ENCODE results near the gene OSGEP. TPM values are rescaled to one million over a fixed set of nuclear protein-coding genes. Genes with fewer than 3 reads are reported as not detected.

The OSGEP gene
- total and polyA plus RNA-seq, 2 of the 13 experiments (the other 11 are each of a cell fraction or from before 2014, with no cell fraction given), result 39.7 to 41.1 TPM

DNA sequence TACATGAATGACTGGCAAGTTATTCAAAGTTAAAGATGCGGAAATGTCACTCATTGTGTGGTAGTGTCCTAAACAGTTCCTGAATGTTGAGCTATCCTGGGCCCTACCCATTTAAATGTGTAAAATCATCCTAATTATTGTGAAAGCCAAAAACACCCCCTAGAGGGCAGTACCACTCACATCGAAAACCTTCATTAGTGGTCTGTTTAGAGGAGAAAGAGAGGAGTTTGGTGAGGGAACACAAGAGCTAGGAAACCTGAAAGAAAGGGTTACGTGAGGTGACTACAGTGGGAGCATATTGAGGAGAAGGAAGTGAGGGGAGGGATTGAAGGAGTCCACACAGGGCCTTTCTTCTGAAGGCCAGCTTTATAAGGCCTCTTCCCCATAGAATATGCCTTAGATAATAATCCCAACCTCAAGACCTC is 38.8 kb downstream of the OSGEP start (continued):
- TF ChIP-seq, protein P1, sequence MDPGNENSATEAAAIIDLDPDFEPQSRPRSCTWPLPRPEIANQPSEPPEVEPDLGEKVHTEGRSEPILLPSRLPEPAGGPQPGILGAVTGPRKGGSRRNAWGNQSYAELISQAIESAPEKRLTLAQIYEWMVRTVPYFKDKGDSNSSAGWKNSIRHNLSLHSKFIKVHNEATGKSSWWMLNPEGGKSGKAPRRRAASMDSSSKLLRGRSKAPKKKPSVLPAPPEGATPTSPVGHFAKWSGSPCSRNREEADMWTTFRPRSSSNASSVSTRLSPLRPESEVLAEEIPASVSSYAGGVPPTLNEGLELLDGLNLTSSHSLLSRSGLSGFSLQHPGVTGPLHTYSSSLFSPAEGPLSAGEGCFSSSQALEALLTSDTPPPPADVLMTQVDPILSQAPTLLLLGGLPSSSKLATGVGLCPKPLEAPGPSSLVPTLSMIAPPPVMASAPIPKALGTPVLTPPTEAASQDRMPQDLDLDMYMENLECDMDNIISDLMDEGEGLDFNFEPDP (CRISPR knock-in tag; conservative IDR thresholded peaks at IDR 0.05), result no peak
- TF ChIP-seq FOXA3 (CRISPR knock-in tag; IDR thresholded peaks at IDR 0.05), result 0 out of 2 replicates have a peak, but pooled peaks have one; percentile 20
- TF ChIP-seq, protein P2, sequence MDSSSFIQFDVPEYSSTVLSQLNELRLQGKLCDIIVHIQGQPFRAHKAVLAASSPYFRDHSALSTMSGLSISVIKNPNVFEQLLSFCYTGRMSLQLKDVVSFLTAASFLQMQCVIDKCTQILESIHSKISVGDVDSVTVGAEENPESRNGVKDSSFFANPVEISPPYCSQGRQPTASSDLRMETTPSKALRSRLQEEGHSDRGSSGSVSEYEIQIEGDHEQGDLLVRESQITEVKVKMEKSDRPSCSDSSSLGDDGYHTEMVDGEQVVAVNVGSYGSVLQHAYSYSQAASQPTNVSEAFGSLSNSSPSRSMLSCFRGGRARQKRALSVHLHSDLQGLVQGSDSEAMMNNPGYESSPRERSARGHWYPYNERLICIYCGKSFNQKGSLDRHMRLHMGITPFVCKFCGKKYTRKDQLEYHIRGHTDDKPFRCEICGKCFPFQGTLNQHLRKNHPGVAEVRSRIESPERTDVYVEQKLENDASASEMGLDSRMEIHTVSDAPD (CRISPR knock-in tag; IDR thresholded peaks at IDR 0.05), result no peak
- TF ChIP-seq ELF1 (CRISPR knock-in tag; IDR thresholded peaks at IDR 0.05), result peak; percentile 25; the same call in 1 of the 2 replicates
- no peak for TF ChIP-seq HNF4A (CRISPR knock-in tag; IDR thresholded peaks at IDR 0.05)
- TF ChIP-seq KMT2B (CRISPR knock-in tag; IDR thresholded peaks at IDR 0.05), result no peak
- no peak for TF ChIP-seq NPAS2 (CRISPR knock-in tag; IDR thresholded peaks at IDR 0.05; ENCODE audit: borderline replicate concordance)
- TF ChIP-seq ZNF792 (CRISPR knock-in tag; IDR thresholded peaks at IDR 0.05), result peak; percentile 67; the same call in 1 of the 2 replicates
- TF ChIP-seq GATAD1 (CRISPR knock-in tag; IDR thresholded peaks at IDR 0.05), result 0 out of 2 replicates have a peak, but pooled peaks have one; percentile 19
- no peak for TF ChIP-seq ZNF510 (CRISPR knock-in tag; IDR thresholded peaks at IDR 0.05; ENCODE audit: low read depth)
- TF ChIP-seq ZNF251 (CRISPR knock-in tag; IDR thresholded peaks at IDR 0.05), result no peak
- TF ChIP-seq, protein P3, sequence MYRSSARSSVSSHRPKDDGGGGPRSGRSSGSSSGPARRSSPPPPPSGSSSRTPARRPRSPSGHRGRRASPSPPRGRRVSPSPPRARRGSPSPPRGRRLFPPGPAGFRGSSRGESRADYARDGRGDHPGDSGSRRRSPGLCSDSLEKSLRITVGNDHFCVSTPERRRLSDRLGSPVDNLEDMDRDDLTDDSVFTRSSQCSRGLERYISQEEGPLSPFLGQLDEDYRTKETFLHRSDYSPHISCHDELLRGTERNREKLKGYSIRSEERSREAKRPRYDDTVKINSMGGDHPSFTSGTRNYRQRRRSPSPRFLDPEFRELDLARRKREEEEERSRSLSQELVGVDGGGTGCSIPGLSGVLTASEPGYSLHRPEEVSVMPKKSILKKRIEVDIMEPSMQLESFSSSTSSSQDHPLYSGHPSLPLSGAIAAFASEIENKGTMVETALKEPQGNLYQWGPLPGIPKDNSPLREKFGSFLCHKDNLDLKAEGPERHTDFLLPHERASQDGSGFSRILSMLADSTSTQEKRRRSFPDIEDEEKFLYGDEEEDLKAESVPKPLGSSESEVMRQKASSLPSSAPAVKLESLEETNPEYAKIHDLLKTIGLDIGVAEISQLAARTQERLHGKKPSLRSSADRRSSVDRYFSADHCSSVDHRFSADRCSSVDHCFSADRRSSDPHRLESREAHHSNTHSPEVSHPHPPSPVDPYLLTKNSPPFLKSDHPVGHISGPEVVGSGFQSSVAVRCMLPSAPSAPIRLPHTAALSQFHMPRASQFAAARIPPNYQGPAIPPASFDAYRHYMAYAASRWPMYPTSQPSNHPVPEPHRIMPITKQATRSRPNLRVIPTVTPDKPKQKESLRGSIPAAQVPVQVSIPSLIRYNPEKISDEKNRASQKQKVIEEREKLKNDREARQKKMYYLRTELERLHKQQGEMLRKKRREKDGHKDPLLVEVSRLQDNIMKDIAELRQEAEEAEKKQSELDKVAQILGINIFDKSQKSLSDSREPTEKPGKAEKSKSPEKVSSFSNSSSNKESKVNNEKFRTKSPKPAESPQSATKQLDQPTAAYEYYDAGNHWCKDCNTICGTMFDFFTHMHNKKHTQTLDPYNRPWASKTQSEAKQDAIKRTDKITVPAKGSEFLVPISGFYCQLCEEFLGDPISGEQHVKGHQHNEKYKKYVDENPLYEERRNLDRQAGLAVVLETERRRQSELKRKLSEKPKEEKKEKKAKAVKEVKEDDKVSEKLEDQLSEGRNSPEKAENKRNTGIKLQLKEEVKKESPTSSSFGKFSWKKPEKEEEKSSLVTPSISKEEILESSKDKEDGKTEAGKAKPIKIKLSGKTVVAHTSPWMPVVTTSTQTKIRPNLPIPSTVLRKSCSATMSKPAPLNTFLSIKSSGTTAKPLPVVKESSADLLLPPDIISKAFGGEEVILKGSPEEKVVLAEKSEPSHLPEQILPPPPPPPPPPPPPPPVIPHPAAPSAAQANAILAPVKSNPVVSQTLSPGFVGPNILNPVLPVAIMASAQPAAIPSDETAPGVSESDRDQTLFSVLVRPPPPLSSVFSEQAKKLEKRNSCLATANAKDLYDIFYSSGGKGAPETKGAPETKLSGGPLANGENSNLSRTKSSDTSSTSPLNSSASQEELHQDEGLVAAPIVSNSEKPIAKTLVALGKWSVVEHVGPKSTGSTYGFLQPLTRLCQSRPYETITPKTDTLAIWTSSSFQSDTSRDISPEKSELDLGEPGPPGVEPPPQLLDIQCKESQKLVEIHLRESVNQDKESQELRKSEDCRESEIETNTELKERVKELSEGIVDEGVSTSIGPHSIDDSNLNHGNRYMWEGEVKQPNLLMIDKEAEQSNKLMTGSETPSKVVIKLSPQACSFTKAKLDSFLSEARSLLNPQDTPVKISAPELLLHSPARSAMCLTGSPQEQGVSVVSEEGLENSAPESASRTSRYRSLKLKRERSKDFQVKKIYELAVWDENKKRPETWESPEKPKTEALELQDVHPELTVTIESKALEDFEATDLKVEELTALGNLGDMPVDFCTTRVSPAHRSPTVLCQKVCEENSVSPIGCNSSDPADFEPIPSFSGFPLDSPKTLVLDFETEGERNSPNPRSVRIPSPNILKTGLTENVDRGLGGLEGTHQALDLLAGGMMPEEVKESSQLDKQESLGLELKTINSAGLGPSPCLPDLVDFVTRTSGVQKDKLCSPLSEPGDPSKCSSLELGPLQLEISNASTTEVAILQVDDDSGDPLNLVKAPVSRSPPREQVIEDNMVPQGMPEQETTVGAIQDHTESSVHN (CRISPR knock-in tag; IDR thresholded peaks at IDR 0.05), result no peak
- no peak for TF ChIP-seq DR1 (CRISPR knock-in tag; IDR thresholded peaks at IDR 0.05)
- TF ChIP-seq ELF3 (CRISPR knock-in tag; IDR thresholded peaks at IDR 0.05), result peak; percentile 51; the same call in 1 of the 2 replicates
- TF ChIP-seq, protein P4, sequence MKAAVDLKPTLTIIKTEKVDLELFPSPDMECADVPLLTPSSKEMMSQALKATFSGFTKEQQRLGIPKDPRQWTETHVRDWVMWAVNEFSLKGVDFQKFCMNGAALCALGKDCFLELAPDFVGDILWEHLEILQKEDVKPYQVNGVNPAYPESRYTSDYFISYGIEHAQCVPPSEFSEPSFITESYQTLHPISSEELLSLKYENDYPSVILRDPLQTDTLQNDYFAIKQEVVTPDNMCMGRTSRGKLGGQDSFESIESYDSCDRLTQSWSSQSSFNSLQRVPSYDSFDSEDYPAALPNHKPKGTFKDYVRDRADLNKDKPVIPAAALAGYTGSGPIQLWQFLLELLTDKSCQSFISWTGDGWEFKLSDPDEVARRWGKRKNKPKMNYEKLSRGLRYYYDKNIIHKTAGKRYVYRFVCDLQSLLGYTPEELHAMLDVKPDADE (CRISPR knock-in tag; IDR thresholded peaks at IDR 0.05), result no peak
- TF ChIP-seq, protein P5, sequence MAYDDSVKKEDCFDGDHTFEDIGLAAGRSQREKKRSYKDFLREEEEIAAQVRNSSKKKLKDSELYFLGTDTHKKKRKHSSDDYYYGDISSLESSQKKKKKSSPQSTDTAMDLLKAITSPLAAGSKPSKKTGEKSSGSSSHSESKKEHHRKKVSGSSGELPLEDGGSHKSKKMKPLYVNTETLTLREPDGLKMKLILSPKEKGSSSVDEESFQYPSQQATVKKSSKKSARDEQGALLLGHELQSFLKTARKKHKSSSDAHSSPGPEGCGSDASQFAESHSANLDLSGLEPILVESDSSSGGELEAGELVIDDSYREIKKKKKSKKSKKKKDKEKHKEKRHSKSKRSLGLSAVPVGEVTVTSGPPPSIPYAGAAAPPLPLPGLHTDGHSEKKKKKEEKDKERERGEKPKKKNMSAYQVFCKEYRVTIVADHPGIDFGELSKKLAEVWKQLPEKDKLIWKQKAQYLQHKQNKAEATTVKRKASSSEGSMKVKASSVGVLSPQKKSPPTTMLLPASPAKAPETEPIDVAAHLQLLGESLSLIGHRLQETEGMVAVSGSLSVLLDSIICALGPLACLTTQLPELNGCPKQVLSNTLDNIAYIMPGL (CRISPR knock-in tag; IDR thresholded peaks at IDR 0.05; ENCODE audit: borderline replicate concordance in 1 of 2, low read depth in 1 of 2), result peak; percentile 49 to 66; a peak in 1 of 4 replicates
